GM10847 (cell line): ENCODE results near the gene CEP63.

Source experiments
- POLR2A ChIP-seq: IDR thresholded peaks from 2 replicates; pipeline ENCODE4 v1.6.1; 2011; ENCODE audit not compliant: insufficient read length; ENCODE audit errors: extremely low read depth

CEP63 gene

DNA sequence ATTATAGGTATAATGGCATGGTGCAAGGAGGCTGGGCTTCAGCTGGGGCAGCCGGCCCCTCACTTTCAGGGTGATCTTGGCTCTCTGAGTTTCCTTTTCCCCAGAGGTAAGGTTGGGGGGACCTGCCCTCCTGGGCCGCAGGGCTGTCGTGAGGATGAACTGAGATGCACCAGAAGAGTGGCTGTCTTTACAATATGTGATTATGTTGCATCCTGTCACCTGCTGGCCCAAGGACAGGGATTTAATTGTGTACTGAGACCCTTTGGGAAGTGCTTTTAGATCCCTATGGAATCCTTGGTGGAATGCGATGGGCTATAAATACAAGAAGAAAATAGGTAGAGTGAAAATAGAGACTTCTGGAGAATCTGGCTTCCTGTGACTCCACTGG is 22.2 kb upstream of the CEP63 start:
- no peak for TF ChIP-seq POLR2A

DNA sequence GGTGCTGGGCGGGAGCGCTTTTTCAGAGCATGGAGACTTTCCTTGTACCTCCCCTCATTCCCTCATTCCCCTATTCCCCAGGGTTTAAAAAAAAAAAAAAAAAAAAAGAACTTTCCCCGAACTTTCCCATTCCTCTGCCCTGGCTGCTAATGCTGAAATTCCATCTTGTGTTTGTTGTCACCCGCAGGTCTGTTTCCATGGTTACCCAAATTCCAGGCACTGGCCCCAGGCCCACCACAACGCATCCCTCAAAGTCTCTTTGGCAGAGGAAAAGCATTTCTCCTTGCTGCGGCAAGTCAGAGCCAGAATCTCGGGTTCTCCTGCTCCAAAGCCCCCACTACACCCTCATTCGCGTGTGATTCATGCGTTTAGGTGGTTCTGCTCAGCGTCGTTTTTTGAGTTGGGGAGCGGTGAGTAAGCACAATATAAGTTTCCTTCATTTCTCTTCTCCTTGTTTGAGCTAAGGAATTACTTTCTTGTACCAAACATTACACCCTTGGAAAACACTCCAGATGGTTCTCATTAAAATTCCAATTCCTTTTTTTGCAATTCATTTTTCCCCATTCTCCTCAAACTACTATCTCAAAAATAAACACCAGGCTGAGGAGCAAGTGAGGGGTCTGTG is 21.7 kb upstream of the CEP63 start:
- TF ChIP-seq POLR2A, result no peak

GRCh38 chr3:134464689-134465365 is 21.0 kb upstream of the CEP63 start:
- no peak for TF ChIP-seq POLR2A

- no peak for TF ChIP-seq POLR2A
Measured at GRCh38 chr3:134466331-134466730, 19.5 kb upstream of the CEP63 start.

- TF ChIP-seq POLR2A, result no peak
Measured at GRCh38 chr3:134468519-134468918, 17.3 kb upstream of the CEP63 start.

GRCh38 chr3:134471521-134472193 is 14.2 kb upstream of the CEP63 start:
- no peak for TF ChIP-seq POLR2A

- TF ChIP-seq POLR2A, result no peak
Measured at GRCh38 chr3:134472831-134473230, 13.0 kb upstream of the CEP63 start.

- TF ChIP-seq POLR2A, result no peak
Measured at GRCh38 chr3:134473868-134474546, 11.8 kb upstream of the CEP63 start.

DNA sequence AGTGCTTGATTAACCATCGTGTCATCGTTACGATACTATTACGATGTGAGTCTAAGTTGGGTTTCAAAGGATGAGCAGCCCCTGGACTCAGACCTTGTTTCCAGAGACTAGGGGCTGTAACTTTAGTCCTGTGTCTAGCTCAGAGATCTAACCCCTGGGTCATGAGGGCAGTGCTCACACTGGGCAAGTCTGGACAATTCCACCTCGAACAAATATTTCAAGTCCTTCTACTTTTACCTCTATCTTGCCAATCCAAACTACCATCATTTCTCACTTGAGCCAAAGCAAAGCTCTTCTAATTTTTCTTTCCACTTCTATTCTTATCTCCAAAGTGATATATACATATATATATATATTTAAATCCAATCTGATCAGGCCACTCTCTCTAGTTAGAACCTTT is 10.9 kb upstream of the CEP63 start:
- no peak for TF ChIP-seq POLR2A

DNA sequence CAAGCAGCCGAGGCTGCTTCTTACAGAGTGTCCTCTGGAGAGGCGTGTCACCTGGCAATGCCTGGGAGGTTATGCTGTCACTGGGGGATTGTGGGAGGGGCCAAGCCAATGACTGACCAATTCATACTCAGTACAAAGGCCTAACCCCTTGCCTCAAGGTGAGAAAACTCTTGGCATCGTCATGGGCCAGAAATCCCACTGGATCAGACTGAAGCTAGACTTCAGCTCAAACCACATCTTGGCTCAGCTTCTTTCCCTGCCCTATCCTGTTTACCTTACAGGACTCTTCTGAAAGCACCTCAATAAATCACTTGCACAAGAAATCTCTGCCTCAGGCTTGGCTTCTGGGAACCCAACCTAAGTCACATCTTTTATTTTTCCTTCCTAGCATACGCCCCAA is 9.6 kb upstream of the CEP63 start:
- TF ChIP-seq POLR2A, result no peak

GRCh38 chr3:134477002-134477401 is 8.9 kb upstream of the CEP63 start:
- no peak for TF ChIP-seq POLR2A

DNA sequence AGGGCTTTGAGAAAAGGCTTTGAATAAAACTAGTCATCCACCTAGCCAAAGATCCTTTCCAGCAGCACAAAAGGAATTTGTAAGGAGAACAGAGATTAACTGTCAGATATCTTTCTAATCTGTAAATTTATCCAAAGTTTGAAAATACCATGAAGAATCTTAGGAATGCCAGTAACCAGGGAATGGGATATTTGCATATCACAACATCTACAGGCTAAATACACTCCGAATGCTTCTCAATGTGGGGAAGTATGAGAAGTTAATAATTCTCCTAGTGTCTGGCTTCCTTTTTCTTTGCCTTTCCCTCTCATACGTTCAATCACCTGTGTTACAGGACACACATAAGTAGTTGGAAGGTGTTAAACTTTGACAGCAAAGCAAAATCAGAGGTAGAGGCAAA is 7.9 kb upstream of the CEP63 start:
- no peak for TF ChIP-seq POLR2A

- no peak for TF ChIP-seq POLR2A
Measured at GRCh38 chr3:134480546-134480945, 5.3 kb upstream of the CEP63 start.

- TF ChIP-seq POLR2A, result no peak
Measured at GRCh38 chr3:134481166-134481565, 4.7 kb upstream of the CEP63 start.

- TF ChIP-seq POLR2A, result no peak
Measured at GRCh38 chr3:134482622-134483021, 3.2 kb upstream of the CEP63 start.
